NCI-H2107 treated with DMSO at 0.1 percent for 48 hours (cell line): ENCODE data around the gene SBF1.
A peak's percentile ranks its signal among the peaks of the same experiment; 100 is the strongest.

Source experiments
- DNase-seq: peaks from one replicate; lab custom pipeline; 2025; ENCODE audit not compliant: unreplicated experiment; lab: John Stamatoyannopoulos, UW

The SBF1 gene

DNA sequence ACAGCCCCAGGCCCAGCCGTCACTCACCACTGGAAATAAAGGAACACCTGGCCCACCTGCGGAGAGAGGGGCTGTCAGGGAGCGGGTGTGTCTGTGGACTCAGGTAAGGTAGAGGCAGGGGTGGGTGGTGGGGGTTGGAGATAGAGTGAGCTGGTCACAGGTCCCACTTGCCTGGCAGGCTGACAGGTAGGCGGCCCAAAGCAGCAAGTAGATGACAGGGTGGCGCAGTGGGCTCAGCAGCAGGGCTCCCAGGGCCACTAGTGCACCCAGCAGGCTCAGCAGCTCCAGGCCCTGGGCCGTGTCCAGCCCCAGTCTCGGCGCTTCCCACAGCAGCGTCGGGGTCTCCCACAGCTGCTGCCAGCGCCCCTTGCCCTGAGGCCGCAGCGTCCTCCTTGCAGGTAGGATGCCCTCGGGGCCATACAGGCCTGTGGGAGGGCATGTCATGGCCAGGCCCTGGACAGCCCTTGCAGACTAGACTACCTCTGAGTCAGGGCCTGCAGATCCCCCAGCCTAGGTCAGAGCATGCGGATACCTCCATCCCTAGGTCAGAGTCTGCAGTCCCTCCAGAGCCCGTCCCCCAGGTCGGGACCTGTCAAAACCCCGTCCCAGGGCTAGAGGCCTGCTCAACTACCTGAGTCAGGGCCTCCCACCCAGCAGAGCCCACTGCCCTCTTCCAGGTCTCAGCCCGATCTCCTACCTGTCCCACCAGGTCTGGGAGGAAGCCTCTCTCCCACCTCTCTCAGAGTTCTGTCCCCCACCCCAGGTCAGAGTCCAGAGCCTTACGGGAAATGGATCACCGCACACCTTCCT lies 32.0 kb upstream of the SBF1 start:
- DNase-seq: peak; percentile 65

DNA sequence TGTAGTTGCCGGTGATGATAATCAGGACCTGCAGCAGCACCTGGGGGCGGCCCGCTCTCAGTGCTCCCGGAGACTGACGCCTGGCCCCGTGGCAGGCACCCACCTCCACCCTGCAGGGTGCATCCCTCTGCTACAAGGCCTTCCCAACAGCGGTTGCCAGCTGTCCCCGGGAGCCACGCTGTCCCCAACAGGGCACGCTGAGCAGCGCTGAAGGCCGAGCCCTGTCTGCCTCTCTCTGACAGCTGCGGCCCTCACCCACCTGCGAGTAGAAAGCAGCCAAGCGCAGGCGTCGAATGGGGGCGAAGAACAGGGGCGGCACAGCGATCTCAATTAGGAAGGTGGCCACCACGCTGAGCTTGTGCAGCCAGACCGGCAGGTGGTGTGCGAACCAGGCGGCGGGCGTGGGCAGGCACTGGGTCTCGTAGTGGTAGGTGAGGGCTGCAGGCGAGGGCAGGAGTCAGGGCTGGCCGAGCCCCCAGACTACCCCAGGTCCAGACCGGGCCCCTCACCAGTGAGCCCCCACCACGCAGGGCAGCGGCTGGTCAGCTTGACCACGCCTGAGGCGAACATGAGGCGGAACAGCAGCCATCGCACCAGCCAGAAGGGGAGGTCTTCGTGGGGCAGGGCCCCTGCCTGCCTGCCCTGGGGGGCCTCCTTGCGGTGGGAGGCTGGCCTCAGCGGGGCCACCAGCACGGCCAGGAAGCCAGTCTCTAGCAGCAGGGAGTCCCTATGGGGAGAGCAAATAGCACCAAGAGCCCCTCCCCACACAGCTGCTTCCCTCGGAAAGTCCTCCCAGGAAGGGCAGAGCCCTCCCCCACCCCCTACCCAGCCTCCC lies 31.2 kb upstream of the SBF1 start:
- DNase-seq: no peak

DNA sequence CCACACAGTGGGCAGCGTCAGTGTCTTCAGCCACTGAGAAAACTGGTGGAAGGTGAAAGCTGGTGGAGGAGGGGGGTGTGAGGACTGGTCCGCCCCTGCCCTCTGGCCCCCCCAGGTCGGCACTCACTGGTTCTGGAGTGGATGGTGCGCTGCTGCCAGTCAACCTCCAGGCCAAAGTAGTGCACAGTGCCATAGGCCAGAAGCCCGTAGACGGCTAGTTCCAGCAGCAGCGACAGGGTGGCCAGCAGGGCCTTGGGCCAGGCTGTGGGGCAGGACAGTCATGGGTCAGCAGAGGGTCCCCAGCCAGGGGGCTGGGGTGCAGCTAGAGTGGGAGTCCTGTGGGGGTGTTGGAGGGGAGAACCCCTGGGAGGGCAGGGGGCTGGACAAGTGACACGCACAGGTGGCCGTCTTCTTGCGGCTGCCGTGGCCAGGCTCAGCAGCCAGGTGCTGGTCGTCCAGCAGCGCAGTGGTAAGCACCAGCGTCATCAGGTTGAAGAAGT lies 30.5 kb upstream of the SBF1 start:
- DNase-seq: no peak

DNA sequence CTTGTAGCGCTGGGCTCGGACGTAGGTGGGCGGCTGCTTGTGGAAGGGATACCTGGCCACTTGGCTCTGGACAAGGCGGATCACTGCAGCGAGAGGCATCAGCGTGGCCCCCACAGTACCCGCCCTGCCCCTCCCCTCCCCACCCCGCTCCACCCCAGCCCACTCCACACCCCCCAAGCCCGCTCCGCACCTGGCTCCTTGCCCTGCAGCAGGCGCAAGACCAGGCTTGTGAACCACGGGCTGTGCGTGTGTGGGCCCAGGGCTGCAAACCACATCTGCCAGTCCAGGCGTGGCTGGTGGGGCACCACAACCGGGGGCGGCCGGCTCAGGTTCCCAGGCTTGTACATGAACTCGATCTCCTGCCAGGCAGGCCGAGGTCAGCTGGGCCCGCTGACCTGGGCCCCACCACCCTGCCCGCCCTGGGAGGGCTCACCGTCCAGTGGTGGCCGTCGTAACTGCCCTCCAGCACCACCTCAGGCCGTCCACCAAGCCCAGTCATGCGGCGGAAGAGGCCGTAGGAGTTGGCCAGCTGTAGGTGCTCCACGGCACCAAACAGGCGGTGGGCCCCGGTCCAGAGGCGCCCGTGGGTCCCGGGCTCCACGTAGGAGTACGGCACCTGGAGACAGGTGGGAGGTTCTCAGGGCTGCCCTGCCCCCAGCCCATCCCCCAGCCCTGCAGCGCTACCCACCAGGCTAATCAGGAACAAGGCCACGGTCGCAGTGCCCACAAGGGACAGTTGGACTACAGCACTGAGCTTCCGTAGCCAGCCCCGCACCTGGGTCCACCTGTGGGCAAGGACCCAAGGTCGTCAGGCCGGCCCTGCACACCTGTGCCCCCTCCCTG lies 29.8 kb upstream of the SBF1 start:
- no peak for DNase-seq

DNA sequence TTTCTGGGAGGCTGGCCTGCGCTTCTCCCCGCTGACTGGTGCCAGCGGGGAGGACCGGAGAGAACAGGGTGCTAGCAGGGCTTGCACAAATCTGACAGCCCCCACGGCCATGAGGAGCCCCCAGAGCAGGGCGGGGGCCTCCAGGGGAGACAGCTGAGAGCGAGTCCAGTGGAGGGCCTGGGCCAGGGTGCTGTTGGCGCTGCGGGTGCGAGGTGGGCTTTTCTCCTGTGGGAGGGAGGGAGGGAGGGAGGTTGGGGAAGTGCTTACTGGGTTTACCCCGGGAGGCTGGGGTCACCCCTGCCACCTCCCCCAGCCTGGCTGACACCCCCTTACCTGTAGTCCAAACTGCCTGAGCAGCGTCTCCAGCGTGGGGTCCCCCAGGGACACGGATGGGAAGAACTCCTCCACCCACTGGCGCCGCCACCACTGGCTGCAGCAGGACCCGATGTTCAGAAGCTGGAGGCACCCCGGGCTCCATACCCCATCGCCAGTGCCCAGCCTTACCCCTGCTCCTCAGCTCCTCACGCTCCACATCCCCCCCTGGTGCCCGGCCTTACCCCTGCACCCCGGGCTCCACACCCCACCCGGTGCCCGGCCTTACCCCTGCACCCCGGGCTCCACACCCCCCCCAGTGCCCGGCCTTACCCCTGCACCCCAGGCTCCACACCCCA lies 28.8 kb upstream of the SBF1 start:
- no peak for DNase-seq

DNA sequence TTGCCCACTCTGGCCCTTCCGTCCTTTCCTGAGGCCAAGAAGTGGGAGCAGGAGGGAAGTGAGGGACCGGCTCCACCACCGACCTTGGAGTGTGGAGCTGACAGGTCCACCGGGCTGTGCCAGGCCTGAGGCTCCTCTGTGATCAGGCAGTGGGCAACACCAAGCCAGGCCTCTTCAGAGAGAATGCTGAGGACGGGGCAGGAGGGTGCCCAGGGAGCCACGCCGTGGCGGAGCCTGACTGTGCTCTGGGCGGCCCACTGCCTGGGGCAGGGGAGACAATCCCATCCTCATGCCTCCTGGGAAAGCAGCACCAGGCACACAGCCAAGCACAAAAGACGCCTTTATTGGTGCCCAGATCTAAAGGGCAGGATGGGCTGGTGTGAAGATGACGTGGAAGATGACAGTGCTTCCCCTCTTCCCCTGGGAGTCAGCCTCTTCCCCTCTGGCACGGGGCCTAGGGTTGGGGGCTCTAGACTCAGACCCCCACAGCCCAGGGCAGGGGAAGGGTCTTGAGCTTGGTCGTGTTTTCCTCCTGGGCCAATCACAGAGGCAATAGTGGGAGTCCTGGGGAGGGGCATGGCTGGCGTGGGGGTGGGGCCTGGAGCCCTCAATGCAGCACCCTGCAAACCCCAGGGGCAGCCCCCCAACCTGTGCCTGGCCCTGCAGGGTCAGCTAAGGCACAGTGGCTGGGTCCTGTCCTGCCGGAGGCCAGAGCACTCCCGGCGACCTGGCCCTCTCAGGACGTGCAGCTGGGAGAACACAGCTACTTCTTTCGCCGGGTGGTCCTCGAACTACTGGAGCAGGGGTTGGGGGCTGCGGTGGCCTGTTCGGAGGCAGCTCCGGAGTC lies 28.0 kb upstream of the SBF1 start:
- DNase-seq: no peak

DNA sequence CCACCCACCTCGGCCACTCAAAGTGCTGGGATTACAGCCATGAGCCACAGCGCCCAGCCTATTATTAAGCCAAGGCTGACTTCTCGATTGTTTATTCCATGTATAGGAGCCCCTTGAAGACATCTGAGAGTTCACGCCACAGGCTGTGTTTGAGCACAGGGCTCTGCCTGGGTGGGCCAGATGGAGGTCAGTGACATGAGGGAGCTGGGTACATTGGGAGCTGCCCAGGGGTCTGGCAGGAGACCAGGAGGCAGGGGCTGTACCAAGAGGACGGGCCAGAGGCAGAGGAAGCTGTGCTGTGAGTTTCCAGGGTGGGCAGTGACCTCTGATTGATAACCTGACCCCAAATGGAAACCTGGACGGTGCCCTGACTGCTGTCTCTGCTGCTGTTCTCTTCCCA lies 27.3 kb upstream of the SBF1 start:
- DNase-seq: no peak

DNA sequence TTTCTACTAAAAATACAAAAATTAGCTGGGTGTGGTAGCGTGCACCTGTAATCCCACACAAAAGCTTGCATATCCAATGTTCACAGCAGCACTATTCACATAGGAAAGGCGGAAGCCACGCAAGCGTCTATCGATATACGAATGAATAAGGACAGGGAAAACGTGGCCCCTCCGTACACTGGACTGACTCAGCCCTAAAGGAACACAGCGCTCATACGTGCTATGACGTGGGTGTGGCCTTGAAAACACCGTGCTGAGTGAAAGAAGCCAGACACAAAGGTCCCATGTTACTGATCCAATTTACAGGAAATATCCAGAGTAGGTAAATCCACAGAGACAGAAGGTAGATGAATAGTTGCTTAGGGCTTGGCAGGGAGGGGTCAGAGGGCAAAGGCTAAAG lies 25.6 kb upstream of the SBF1 start:
- no peak for DNase-seq

DNA sequence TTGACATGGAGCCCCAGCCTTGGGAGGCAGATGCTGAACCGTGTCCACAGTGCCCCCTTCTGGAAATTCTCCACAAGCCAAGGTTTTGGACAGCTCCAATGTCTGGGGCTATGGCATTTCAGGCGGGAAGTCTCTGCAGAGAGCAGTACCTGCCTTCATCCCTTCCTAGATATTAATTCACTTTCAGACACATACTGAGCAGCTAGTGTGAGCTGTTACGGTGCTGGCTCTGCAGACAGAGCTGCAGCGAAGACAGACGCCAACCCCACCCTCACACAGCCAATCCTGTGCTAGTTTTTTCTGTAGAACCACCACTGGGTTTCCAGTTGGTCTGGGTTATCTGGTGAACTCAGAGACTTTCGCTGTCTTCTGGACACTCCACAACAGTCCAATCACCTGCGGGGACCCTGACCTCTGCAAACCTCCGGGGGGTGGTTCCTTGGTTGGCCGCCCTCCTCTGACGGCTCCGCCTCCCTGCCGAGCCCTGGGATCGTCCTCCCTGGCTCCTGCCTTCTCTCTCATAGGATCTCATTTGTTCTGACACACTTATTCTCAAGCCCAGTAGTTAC lies 23.6 kb upstream of the SBF1 start:
- no peak for DNase-seq

DNA sequence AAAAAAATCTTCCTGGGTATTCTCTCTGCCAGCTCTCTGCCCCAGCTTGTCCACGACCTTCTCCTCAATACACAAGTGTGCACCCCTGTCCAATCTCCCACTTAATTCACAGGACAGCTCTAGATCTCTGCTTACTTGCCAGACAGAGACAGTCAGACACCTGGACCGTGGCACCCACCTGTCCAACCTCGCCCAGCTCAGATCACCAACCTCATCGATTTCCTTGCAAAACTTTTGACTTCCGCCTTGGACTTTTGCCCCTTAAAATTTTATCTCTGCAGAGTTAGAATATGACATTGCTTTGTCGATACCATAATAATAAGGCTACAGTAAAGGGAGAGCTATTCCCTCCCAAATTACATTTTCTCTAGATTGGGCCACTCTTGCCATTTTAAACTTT lies 22.3 kb upstream of the SBF1 start:
- DNase-seq: no peak

DNA sequence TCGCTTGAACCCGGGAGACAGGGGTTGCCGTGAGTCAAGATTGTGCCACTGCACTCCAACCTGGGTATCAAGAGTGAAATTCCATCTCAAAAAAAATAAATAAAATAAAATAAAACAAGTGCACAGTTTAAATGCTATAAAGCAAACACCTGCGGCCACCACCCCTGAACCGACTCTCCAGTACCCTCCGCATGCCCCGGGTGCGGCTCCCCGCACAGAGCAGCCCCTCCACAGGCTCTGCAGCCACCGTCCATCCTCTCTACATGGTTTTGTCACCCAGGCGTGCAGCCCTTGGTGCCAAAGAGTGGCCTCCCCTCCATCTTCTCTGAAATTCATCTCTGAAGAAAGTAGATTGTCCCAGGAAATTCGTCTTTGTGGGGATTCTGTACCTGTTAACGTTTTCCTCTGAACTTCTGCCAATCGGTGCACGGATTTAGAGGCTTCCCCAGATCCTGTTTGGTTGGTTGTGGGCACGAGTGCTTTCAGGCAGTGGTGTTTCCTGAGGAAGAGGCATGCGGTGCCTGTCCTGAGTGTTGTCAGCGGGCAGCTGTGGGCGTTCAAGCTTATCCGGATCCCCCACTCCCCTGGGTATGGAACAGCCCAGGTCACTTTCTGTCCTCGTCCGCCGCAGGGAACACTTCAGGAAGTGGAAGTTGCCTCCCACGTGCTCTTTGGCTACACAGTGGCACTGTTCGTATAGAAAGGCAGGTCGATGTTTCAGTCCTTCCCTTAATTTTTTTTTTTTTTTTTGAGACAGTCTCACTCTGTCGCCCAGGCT lies 15.9 kb upstream of the SBF1 start:
- no peak for DNase-seq

DNA sequence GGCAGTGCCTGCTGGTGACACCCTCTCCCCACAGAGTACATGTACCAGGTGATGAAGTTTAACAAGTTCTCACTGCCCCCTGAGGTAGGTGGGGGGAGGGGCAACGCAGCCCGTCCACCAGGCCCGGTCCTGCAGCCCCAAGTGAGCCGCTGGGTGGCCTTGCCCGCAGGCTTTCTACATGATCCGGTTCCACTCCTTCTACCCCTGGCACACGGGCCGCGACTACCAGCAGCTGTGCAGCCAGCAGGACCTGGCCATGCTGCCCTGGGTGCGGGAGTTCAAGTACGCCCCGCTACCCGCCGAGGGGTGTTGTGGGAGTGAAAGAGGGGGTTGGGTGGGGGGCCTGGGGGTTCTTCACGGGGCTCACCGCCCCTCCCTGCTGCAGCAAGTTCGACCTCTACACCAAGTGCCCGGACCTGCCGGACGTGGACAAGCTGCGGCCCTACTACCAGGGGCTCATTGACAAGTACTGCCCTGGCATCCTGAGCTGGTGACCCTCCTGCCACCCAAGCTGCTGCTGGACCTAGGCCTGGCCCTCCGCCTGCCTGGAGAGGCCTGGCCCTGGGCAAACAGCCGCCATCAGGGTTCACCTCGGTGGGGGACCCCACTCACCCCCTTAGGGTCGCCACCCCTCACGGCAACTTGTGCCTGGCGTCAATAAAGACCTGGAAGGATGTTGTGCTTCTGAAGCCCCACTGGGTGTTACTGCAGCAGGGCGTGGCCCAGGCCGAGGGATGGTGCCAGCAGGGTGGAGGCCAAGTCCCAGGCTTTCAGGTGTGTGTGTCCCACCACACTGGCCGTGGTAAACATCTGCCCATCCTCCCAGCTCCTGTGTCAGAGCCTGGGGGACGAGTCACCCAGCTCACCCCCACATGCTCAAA lies 14.8 kb upstream of the SBF1 start:
- DNase-seq: no peak

DNA sequence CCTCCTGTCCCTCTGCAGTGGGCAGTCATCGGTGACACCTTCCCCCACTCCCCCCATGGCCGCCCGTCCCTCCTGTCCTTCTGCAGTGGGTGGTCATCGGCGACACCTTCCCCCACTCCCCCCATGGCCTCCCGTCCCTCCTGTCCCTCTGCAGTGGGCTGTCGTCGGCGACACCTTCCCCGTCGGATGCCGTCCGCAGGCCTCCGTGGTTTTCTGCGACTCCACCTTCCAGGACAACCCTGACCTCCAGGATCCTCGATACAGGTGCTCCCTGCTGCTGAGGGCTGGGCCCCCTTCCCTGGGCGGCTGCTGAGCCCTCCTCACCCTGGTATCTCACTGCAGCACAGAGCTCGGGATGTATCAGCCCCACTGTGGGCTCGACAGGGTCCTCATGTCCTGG lies 14.1 kb upstream of the SBF1 start:
- DNase-seq: no peak

DNA sequence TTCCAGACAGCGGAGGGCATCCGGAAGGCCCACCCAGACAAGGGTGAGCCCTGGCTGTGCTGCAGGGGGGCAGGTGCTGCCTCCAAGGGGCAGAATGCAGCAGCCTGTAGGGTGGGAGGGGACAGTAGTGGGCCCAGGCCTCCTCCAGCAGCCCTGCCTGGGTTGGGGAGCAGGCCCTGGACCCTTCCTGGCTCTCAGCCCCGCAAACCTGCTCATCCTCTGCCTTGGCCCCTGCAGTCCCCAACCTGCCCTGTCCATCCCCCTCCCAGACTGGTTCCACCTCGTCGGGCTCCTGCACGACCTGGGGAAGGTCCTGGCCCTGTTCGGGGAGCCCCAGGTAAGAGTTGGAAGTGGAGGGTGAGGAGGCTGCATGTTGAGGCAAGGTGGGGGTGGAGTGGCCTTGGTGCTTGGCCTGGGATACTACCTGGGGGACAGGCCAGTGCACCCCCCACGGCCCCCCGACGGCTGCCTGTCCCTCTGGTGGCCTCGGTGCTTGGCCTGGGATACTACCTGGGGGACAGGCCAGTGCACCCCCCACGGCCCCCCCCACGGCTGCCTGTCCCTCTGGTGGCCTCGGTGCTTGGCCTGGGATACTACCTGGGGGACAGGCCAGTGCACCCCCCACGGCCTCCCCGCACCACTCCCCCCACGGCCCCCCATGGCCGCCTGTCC lies 13.3 kb upstream of the SBF1 start:
- no peak for DNase-seq

DNA sequence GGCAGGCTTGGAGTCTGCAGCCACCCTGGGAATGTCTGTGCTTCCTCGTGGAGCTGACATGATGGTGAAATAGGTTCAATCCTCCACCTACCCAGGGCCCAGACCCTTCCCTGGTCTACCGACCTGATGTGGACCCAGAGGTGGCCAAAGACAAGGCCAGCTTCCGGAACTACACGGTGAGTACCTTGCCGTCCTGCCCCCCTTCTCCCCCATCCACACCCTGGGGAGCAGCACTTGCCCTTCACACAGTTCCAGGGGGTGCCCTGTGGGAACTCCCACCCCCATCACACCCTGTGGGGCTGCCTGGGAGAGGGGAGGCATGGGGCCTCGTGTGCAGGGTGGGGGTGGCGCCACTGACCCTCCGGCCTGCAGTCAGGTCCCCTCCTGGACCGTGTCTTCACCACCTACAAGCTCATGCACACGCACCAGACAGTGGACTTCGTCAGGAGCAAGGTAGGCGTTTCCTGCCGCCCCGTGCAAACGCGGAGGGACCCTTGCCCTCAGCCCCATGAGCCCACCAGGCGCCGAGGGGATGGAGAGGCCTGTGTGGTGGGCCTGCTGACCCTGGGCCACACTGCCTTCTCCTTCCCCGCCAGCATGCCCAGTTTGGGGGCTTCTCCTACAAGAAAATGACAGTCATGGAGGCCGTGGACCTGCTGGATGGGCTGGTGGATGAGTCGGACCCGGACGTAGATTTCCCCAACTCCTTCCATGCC lies 12.6 kb upstream of the SBF1 start:
- no peak for DNase-seq

DNA sequence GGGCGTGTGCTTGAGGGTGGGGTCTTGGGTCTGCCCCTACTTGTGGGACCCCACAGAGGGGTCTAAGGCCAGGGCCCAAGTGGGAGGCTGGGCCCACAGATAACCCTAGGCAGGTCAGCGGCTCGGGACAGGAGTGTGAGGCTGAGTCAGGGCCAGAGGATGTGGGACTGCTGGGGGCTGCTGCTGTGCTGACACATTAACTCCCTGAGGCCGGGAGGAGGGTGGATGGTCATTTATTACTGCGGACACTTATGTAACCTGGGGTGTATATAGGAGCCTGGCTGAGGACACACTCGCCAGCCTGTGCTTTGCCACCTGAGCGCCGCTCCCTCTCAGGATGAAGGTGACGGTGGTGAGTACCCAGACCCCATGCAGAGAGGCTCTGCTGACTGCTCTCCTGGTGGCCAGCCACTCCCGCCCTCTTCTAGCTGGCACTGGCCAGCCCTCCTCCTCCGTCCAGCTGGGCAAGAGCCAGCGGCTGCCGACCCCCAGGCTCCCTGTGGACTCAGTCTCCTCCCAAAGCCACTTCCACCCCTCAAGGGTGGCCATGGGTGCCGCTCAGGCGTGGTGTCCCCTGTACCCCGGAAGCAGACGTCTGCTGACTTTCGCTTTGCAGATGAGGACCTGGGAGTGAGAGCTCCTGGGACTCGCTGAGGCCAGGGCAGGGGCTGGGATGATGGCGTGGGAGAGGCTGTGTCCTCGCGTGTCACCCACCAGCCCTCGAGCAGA lies 11.9 kb upstream of the SBF1 start, which contains the start of gene MIOX:
Gene MIOX, plus strand, starts transcription at position 299 of the 729 bp plus-strand sequence. Its CDS starts 39 bp downstream, at position 338.
- DNase-seq: no peak
